ENCODE measurements around the gene BORCS5.

- no peak for TF ChIP-seq CTCF (IDR thresholded peaks at IDR 0.05; ENCODE audit: low read depth, low read length, poor library complexity, severe bottlenecking)
- TF ChIP-seq EZH2phosphoT487 (IDR thresholded peaks at IDR 0.05; ENCODE audit: borderline replicate concordance, low read length), result no peak
These were observed 3.6 kb upstream of the BORCS5 start for GRCh38 chr12:12353276-12353675.
